Loucy (cell line): ENCODE measurements around the gene UBL7.

Experiments used
- H2AFZ ChIP-seq: fragments of 200-600 bp; sonication (generic); 2 replicates; pipeline ENCODE4 v1.6.0; 2016; ENCODE audit warnings: antibody characterized with exemption, mild to moderate bottlenecking, low read length, moderate library complexity
- H3F3A ChIP-seq: fragments of 200-600 bp; 2 replicates; pipeline ENCODE4 v1.6.0; 2016; ENCODE audit warnings: antibody characterized with exemption, low read depth, mild to moderate bottlenecking
- H3K27me3 ChIP-seq: fragments of 200-600 bp; sonication (generic); 2 replicates; pipeline ENCODE4 v1.6.1; 2014; ENCODE audit warnings: low read length, mild to moderate bottlenecking; ENCODE audit not compliant: insufficient read depth, poor library complexity, severe bottlenecking
- H3K36me3 ChIP-seq: fragments of 200-600 bp; sonication (generic); 2 replicates; pipeline ENCODE4 v1.6.1; 2016; ENCODE audit warnings: low read length; ENCODE audit not compliant: insufficient read depth
- H3K4me1 ChIP-seq: fragments of 200-600 bp; sonication (generic); 2 replicates; pipeline ENCODE4 v1.5.1; 2014; ENCODE audit warnings: low read length, mild to moderate bottlenecking; ENCODE audit not compliant: insufficient read depth, poor library complexity, severe bottlenecking
- H3K4me2 ChIP-seq: fragments of 200-600 bp; sonication (generic); 2 replicates; pipeline ENCODE4 v1.6.0; 2014; ENCODE audit warnings: antibody characterized with exemption, low read length, low read depth, mild to moderate bottlenecking; ENCODE audit not compliant: poor library complexity, severe bottlenecking
- H3K4me3 ChIP-seq: fragments of 200-600 bp; sonication (generic); 2 replicates; pipeline ENCODE4 v1.5.1; 2014; ENCODE audit warnings: low read length, mild to moderate bottlenecking, mixed read lengths; ENCODE audit not compliant: poor library complexity, severe bottlenecking
- H3K79me2 ChIP-seq: fragments of 200-600 bp; sonication (generic); 2 replicates; pipeline ENCODE4 v1.6.1; 2014; ENCODE audit warnings: low read length; ENCODE audit not compliant: insufficient read depth
- H3K9ac ChIP-seq: fragments of 200-600 bp; sonication (generic); 2 replicates; pipeline ENCODE4 v1.6.0; 2014; ENCODE audit warnings: mild to moderate bottlenecking, low read depth, low read length, moderate library complexity; ENCODE audit not compliant: poor library complexity, severe bottlenecking
- H3K9me2 ChIP-seq: fragments of 200-600 bp; sonication (generic); replicated peaks from 2 replicates; pipeline ENCODE4 v1.6.1; 2016; ENCODE audit warnings: low read depth, low read length, mixed read lengths
- H3K9me3 ChIP-seq: fragments of 200-600 bp; sonication (generic); 2 replicates; pipeline ENCODE4 v1.6.1; 2014; ENCODE audit warnings: mild to moderate bottlenecking, antibody characterized with exemption, low read length, low read depth; ENCODE audit not compliant: insufficient read depth
- H4K20me1 ChIP-seq: fragments of 200-600 bp; sonication (generic); 2 replicates; pipeline ENCODE4 v1.6.0; 2014; ENCODE audit warnings: antibody characterized with exemption, low read length, mild to moderate bottlenecking; ENCODE audit not compliant: insufficient read depth, poor library complexity, severe bottlenecking
- EZH2phosphoT487 ChIP-seq: fragments of 200-600 bp; IDR thresholded peaks from 2 replicates; pipeline ENCODE4 v1.6.1; 2018; ENCODE audit warnings: antibody characterized with exemption, mild to moderate bottlenecking, moderate library complexity, borderline replicate concordance
- TF ChIP-seq, protein P1 (sequence below): fragments of 200-600 bp; sonication (generic); conservative IDR thresholded peaks from 2 replicates; pipeline ENCODE4 v1.5.1; 2014; ENCODE audit warnings: mild to moderate bottlenecking, antibody characterized with exemption, low read length

The UBL7 gene

DNA sequence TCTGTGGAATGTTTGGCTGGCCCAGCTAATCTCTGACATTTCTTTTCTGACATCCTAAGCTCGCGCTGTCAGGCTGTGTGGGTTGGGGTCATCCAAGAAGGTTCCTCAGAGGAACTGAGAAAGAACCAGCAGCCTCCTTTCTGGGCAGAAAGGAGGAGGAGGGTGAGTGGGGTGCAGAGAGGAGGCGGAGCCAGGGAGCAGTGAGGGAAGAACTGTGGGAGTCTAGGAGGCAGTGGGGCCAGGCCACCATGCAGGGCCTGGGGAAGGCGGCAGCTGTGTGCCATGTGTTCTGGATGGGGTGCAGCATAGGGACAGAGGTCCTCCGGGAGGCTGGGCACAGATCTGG lies 32.5 kb downstream of the UBL7 start:
- H3K4me2 ChIP-seq: peak overlapping the region; percentile 79
- H3K79me2 ChIP-seq: peaks cover 100% of the 10 kb centered on the region
- no peaks in the 10 kb centered on the region for H3K9me2 ChIP-seq
- TF ChIP-seq EZH2phosphoT487: no peak
- TF ChIP-seq, protein P1, sequence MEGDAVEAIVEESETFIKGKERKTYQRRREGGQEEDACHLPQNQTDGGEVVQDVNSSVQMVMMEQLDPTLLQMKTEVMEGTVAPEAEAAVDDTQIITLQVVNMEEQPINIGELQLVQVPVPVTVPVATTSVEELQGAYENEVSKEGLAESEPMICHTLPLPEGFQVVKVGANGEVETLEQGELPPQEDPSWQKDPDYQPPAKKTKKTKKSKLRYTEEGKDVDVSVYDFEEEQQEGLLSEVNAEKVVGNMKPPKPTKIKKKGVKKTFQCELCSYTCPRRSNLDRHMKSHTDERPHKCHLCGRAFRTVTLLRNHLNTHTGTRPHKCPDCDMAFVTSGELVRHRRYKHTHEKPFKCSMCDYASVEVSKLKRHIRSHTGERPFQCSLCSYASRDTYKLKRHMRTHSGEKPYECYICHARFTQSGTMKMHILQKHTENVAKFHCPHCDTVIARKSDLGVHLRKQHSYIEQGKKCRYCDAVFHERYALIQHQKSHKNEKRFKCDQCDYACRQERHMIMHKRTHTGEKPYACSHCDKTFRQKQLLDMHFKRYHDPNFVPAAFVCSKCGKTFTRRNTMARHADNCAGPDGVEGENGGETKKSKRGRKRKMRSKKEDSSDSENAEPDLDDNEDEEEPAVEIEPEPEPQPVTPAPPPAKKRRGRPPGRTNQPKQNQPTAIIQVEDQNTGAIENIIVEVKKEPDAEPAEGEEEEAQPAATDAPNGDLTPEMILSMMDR: no peak
- H3K9ac ChIP-seq: peak overlapping the region; percentile 48
- H3K36me3 ChIP-seq: no peaks in the 10 kb centered on the region
- H3F3A ChIP-seq: no peaks in the 10 kb centered on the region
- H3K4me1 ChIP-seq: peaks cover 47% of the 10 kb centered on the region
- H3K4me3 ChIP-seq: peak overlapping the region; percentile 83
- peaks cover 54% of the 10 kb centered on the region for H4K20me1 ChIP-seq
- H3K9me3 ChIP-seq: no peaks in the 10 kb centered on the region
- no peak overlapping the region for H2AFZ ChIP-seq
- H3K27me3 ChIP-seq: no peaks in the 10 kb centered on the region

DNA sequence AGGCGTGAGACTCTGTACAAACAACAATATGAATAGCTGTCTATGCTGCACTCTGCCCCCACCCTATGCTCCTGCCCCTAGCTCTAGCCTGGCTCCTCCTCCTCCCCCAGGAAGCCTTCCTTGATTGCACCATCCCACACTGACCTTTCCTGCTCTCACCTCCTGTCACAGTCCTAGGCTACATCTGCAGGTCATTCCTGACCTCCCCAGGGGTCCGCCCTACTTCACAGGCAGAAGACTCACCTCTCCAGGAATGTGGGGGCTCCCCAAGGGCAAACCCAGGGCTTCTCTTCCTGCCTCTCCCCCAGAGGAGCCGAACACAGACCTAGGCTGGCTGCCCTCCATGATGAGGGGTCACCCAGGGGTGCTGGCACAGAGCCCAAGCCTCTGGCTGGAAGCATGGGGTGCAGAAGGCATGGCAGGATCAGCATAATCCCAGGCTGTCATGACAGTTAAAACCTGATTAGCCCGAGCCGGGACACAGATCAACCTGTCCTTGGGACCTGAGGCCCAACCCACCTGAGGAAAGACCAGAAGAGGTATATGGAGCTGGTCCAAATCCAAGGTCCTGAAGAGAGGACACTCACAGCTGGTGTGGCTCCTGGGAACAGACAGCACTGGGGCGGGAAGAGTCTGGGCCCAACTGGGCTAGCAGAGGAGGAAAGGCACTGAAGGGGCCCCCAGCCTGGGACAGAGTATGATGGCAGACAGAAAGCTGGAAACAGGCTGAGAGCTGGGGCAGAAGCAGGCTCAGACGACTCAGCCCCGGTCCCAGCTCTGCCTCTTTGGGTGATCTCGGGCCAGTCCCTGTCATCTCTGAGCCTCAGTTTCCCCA lies 33.1 kb downstream of the UBL7 start:
- no peak overlapping the region for H3K4me3 ChIP-seq
- no peaks in the 10 kb centered on the region for H3K9me2 ChIP-seq
- H3K27me3 ChIP-seq: no peaks in the 10 kb centered on the region
- no peak overlapping the region for H2AFZ ChIP-seq
- H3K4me1 ChIP-seq: peaks cover 50% of the 10 kb centered on the region
- peak overlapping the region; percentile 79 for H3K4me2 ChIP-seq
- H3K9ac ChIP-seq: peak overlapping the region; percentile 48
- no peak for TF ChIP-seq EZH2phosphoT487
- TF ChIP-seq, protein P1: no peak
- peaks cover 53% of the 10 kb centered on the region for H4K20me1 ChIP-seq
- H3K36me3 ChIP-seq: no peaks in the 10 kb centered on the region
- no peaks in the 10 kb centered on the region for H3K9me3 ChIP-seq
- H3K79me2 ChIP-seq: peaks cover 100% of the 10 kb centered on the region
- H3F3A ChIP-seq: no peaks in the 10 kb centered on the region

DNA sequence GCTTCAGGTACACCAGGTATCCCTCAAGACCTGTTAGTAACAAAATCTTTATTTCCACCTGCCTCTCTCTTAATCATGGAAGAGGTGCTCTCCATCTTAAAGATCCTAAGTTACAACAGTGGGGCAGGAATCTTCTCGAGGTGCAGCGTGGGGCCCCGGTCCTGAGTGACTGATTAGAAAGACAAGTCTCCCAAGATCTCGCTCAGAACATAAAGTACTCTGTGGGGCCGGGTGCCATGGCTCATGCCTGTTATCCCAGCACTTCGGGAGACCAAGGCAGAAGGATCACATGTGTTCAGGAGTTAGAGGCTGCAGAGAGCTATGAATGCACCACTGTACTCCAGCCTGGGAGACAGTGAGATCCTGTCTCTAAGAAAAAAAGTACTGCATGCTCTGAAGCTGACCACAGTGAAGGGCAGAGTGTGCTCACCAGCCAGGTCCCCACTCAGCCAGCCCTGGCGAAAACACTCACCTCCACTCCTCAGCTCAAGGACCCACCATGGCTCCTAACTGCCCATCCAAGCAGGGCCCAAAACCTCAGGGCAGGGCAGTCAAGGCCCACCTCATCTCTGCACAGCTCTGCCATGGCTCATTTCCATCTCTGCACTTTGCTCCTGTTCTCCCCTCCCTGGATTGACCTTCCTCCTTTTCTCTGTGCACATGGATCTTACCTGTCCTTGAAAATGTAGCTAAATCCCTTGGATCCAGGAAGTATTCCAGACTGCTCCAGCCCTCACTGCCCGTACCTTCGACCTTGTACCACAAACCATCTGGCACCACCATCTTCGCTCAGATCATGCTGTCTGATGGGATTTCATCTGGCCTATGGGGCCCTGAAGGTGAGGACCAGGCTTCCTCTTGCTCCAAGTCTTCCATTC lies 34.3 kb downstream of the UBL7 start:
- peaks cover 43% of the 10 kb centered on the region for H3K4me1 ChIP-seq
- H3K9me2 ChIP-seq: no peaks in the 10 kb centered on the region
- H2AFZ ChIP-seq: no peak overlapping the region
- no peaks in the 10 kb centered on the region for H3K27me3 ChIP-seq
- H3F3A ChIP-seq: no peaks in the 10 kb centered on the region
- H4K20me1 ChIP-seq: peaks cover 41% of the 10 kb centered on the region
- H3K36me3 ChIP-seq: no peaks in the 10 kb centered on the region
- no peak overlapping the region for H3K4me2 ChIP-seq
- TF ChIP-seq, protein P1: no peak
- TF ChIP-seq EZH2phosphoT487: no peak
- H3K9ac ChIP-seq: no peak overlapping the region
- peaks cover 100% of the 10 kb centered on the region for H3K79me2 ChIP-seq
- no peak overlapping the region for H3K4me3 ChIP-seq
- no peaks in the 10 kb centered on the region for H3K9me3 ChIP-seq
